ENCODE results near the gene GDF11.

GDF11 gene

GRCh38 chr12:55744340-55745030, 1.6 kb downstream of the GDF11 start:
- H3K4me3 ChIP-seq (ENCODE audit: low read depth, low read length) = peak overlapping the region; percentile 75
- peak; percentile 63 for DNase-seq (ENCODE audit: low read depth)
- TF ChIP-seq CTCF (IDR thresholded peaks at IDR 0.05; ENCODE audit: low read depth, low read length) = no peak
- no peak for TF ChIP-seq POLR2A (IDR thresholded peaks at IDR 0.05; ENCODE audit: extremely low read depth, insufficient read length)
- TF ChIP-seq MYC (IDR thresholded peaks at IDR 0.05; ENCODE audit: low read depth, low read length) = no peak
- TF ChIP-seq, protein P1, sequence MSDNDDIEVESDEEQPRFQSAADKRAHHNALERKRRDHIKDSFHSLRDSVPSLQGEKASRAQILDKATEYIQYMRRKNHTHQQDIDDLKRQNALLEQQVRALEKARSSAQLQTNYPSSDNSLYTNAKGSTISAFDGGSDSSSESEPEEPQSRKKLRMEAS (IDR thresholded peaks at IDR 0.05; ENCODE audit: low read depth, low read length) = no peak

- H3K4me3 ChIP-seq (ENCODE audit: low read depth, low read length) = peak overlapping the region; percentile 75
- peak; percentile 90 for DNase-seq (ENCODE audit: low read depth)
- TF ChIP-seq, protein P1 (IDR thresholded peaks at IDR 0.05; ENCODE audit: low read depth, low read length) = no peak
- TF ChIP-seq CTCF (IDR thresholded peaks at IDR 0.05; ENCODE audit: low read depth, low read length) (no peak), MYC (IDR thresholded peaks at IDR 0.05; ENCODE audit: low read depth, low read length) (no peak), POLR2A (IDR thresholded peaks at IDR 0.05; ENCODE audit: extremely low read depth, insufficient read length) (no peak)
Measured at GRCh38 chr12:55745361-55746173, 2.6 kb downstream of the GDF11 start.

- TF ChIP-seq, protein P1 (IDR thresholded peaks at IDR 0.05; ENCODE audit: low read depth, low read length) = no peak
- TF ChIP-seq CTCF (IDR thresholded peaks at IDR 0.05; ENCODE audit: low read depth, low read length) = no peak
- no peak for TF ChIP-seq MYC (IDR thresholded peaks at IDR 0.05; ENCODE audit: low read depth, low read length)
- no peak for TF ChIP-seq POLR2A (IDR thresholded peaks at IDR 0.05; ENCODE audit: extremely low read depth, insufficient read length)
- DNase-seq (ENCODE audit: low read depth) = no peak
- H3K4me3 ChIP-seq (ENCODE audit: low read depth, low read length) = peak overlapping the region; percentile 39
Measured at GRCh38 chr12:55746174-55746912, 3.4 kb downstream of the GDF11 start.

GRCh38 chr12:55746913-55747231, 4.0 kb downstream of the GDF11 start:
- TF ChIP-seq MYC (IDR thresholded peaks at IDR 0.05; ENCODE audit: low read depth, low read length) (no peak), POLR2A (IDR thresholded peaks at IDR 0.05; ENCODE audit: extremely low read depth, insufficient read length) (no peak), CTCF (IDR thresholded peaks at IDR 0.05; ENCODE audit: low read depth, low read length) (no peak)
- TF ChIP-seq, protein P1 (IDR thresholded peaks at IDR 0.05; ENCODE audit: low read depth, low read length) = no peak
- no peak for DNase-seq (ENCODE audit: low read depth)
- no peak overlapping the region for H3K4me3 ChIP-seq (ENCODE audit: low read depth, low read length)

GRCh38 chr12:55748230-55748993, 5.5 kb downstream of the GDF11 start:
- no peak for DNase-seq (ENCODE audit: low read depth)
- TF ChIP-seq POLR2A (IDR thresholded peaks at IDR 0.05; ENCODE audit: extremely low read depth, insufficient read length) = no peak
- no peak overlapping the region for H3K4me3 ChIP-seq (ENCODE audit: low read depth, low read length)

Data from NB4 (cell line).